ENCODE results near the gene GLT6D1. TPM values are rescaled to one million over a fixed set of nuclear protein-coding genes. Genes with fewer than 3 reads are reported as not detected.

GLT6D1 gene
- total and polyA plus RNA-seq, 2 of the 8 experiments (the other 6 are each of a cell fraction or from before 2014, with no cell fraction given), result 1.3 to 2.1 TPM

- Histone ChIP-seq H3K36me3 (ENCODE audit: control insufficient read depth in 2 of 4, insufficient read depth in 4 of 4, low read length in 3 of 4) (no peaks in the 10 kb centered on the region), H2BK120ac (replicated peaks; ENCODE audit: low read depth, low read length) (no peak overlapping the region), H2BK5ac (ENCODE audit: low read depth, low read length) (no peak overlapping the region), H3K4me2 (ENCODE audit: insufficient read depth in 1 of 2, low read depth in 2 of 2, low read length in 2 of 2) (no peak overlapping the region), H2AK5ac (ENCODE audit: low read depth, low read length) (no peak overlapping the region), H3K79me1 (ENCODE audit: low read depth, low read length) (no peaks in the 10 kb centered on the region), H3K27ac (ENCODE audit: low read depth, low read length) (no peak overlapping the region), H3K9ac (replicated peaks in 1 of 4; ENCODE audit: extremely low read depth in 1 of 4, low read depth in 3 of 4, low read length in 3 of 4) (no peak overlapping the region), H3K79me2 (ENCODE audit: control insufficient read depth in 1 of 2, insufficient read depth in 2 of 2, low read length in 2 of 2) (no peaks in the 10 kb centered on the region), H2AFZ (ENCODE audit: low read length) (no peak overlapping the region), H3K9me3 (ENCODE audit: insufficient read depth in 2 of 2, low read depth in 1 of 2, low read length in 1 of 2) (peaks cover 2 to 3% of the 10 kb centered on the region in 2 experiments; a peak in 1 of 4 replicates), H3K14ac (ENCODE audit: insufficient read length) (peak overlapping the region; percentile 93), H3K4me1 (replicated peaks in 1 of 4; ENCODE audit: control insufficient read depth in 3 of 4, insufficient read depth in 4 of 4, low read length in 3 of 4) (no peaks in the 10 kb centered on the region), H3K4me3 (ENCODE audit: extremely low read depth in 1 of 4, insufficient read depth in 2 of 4, low read depth in 3 of 4, low read length in 4 of 4) (no peak overlapping the region), H3K23ac (ENCODE audit: insufficient read length) (no peak overlapping the region), H4K91ac (replicated peaks; ENCODE audit: insufficient read length, low read length) (no peak overlapping the region), H3K18ac (ENCODE audit: extremely low read depth, low read length) (no peak overlapping the region), H2BK15ac (ENCODE audit: low read length) (no peak overlapping the region), H4K20me1 (replicated peaks in 1 of 2; ENCODE audit: control insufficient read depth in 1 of 2, insufficient read depth in 2 of 2, low read length in 2 of 2) (no peaks in the 10 kb centered on the region), H4K8ac (ENCODE audit: extremely low read depth, insufficient read depth, low read length) (no peak overlapping the region), H3K4ac (replicated peaks; ENCODE audit: insufficient read length, low read depth, low read length) (no peak overlapping the region), H4K5ac (ENCODE audit: insufficient read length, low read depth, low read length) (no peak overlapping the region), H2BK20ac (ENCODE audit: low read length) (no peak overlapping the region), H3K56ac (replicated peaks; ENCODE audit: insufficient read length, low read depth, low read length) (no peak overlapping the region), H3K27me3 (replicated peaks in 1 of 4; ENCODE audit: control insufficient read depth in 3 of 4, extremely low read depth in 1 of 4, insufficient read depth in 3 of 4, low read length in 3 of 4) (no peaks in the 10 kb centered on the region), H3K23me2 (ENCODE audit: low read depth, low read length) (peaks cover 15% of the 10 kb centered on the region; the same call in 1 of the 2 replicates), H2BK12ac (ENCODE audit: low read depth, low read length) (no peak overlapping the region)
- TF ChIP-seq SIRT6 (IDR thresholded peaks at IDR 0.05; ENCODE audit: low read length), result no peak
- no peak for TF ChIP-seq JUND (IDR thresholded peaks at IDR 0.05; ENCODE audit: low read length)
- no peak for TF ChIP-seq KDM1A (IDR thresholded peaks at IDR 0.05; ENCODE audit: borderline replicate concordance, low read length)
- TF ChIP-seq KDM5A (IDR thresholded peaks at IDR 0.05; ENCODE audit: low read length), result no peak
- TF ChIP-seq CREB1 (IDR thresholded peaks at IDR 0.05), result no peak
- TF ChIP-seq RAD21 (IDR thresholded peaks at IDR 0.05 in 1 of 2, conservative IDR thresholded peaks at IDR 0.05 in 1 of 2; ENCODE audit: low read depth in 2 of 2, low read length in 2 of 2), result no peak
- no peak for TF ChIP-seq MAFK (IDR thresholded peaks at IDR 0.05; ENCODE audit: low read depth, low read length)
- no peak for TF ChIP-seq CHD2 (IDR thresholded peaks at IDR 0.05; ENCODE audit: low read length)
- ChIA-PET POLR2A (ENCODE audit: partially characterized antibody) (interaction anchor here (0.6 kb wide), 1 partner anchor 53 kb away, joined by 4 read pairs; no protein-coding TSS in a partner anchor), CTCF (ENCODE audit: partially characterized antibody) (no interaction called here)
- no peak for FAIRE-seq
- 83% methylated on average over 10 of the region's 10 CpGs; no CpG with 5 or more reads in 1 of the 2 experiments for WGBS, 2 experiments (ENCODE audit: extremely low coverage in 1 of 2, insufficient coverage in 1 of 2, insufficient read length in 1 of 2, insufficient replicate concordance in 2 of 2, low coverage in 1 of 2, low lambda C conversion rate in 2 of 2, missing lambda C conversion rate in 1 of 2)
- DNase-seq (ENCODE audit: low read depth in 1 of 2, low spot score in 2 of 2), result no peak
Measured at GRCh38 chr9:135579889-135580660, 59.3 kb downstream of the GLT6D1 start.

All from H1 (cell line).